Testis (tissue), 2 donors: Measurements from ENCODE around the gene COL6A1.

Experiments used
- POLR2A ChIP-seq: fragments of 450-650 bp; IDR thresholded peaks from one replicate; pipeline ENCODE4 v1.6.1; 2017; ENCODE audit warnings: antibody characterized with exemption, mild to moderate bottlenecking, moderate library complexity
- TF ChIP-seq, protein P1 (sequence below), 3 experiments: fragments of 450-650 bp in 2 of 3; fragments of 200-600 bp in 1 of 3; sonication (generic) in 1 of 3; IDR thresholded peaks; one replicate each; pipeline ENCODE4 v1.5.1; 2016 to 2019; ENCODE audit warnings: antibody characterized with exemption in 3 of 3, mild to moderate bottlenecking in 2 of 3, moderate library complexity in 1 of 3

- TF ChIP-seq, protein P1, sequence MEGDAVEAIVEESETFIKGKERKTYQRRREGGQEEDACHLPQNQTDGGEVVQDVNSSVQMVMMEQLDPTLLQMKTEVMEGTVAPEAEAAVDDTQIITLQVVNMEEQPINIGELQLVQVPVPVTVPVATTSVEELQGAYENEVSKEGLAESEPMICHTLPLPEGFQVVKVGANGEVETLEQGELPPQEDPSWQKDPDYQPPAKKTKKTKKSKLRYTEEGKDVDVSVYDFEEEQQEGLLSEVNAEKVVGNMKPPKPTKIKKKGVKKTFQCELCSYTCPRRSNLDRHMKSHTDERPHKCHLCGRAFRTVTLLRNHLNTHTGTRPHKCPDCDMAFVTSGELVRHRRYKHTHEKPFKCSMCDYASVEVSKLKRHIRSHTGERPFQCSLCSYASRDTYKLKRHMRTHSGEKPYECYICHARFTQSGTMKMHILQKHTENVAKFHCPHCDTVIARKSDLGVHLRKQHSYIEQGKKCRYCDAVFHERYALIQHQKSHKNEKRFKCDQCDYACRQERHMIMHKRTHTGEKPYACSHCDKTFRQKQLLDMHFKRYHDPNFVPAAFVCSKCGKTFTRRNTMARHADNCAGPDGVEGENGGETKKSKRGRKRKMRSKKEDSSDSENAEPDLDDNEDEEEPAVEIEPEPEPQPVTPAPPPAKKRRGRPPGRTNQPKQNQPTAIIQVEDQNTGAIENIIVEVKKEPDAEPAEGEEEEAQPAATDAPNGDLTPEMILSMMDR (IDR thresholded peaks at IDR 0.05), result no peak
- no peak for TF ChIP-seq POLR2A
Measured at GRCh38 chr21:45938811-45939520, 42.6 kb upstream of the COL6A1 start.
